Caco-2 (cell line): ENCODE data around the gene ANKRD53. TPM values are rescaled to one million over a fixed set of nuclear protein-coding genes. Genes with fewer than 3 reads are reported as not detected.

Experiments
- BruUV-seq: library from RNA; stranded (reverse); fragments of 400-500 nt; replicated peaks from 2 replicates; lab custom pipeline; 2021; lab: Mats Ljungman, UMichigan
- CTCF ChIA-PET: fragments of 300-600 bp; sonication (Branson Sonifier 250); formaldehyde crosslinking; loops from one replicate; lab custom pipeline; 2022; ENCODE audit warnings: antibody characterized with exemption; lab: Charles Lee
- POLR2A ChIA-PET: fragments of 300-600 bp; sonication (Branson Sonifier 250); formaldehyde crosslinking; loops from one replicate; lab custom pipeline; 2022; ENCODE audit warnings: antibody characterized with exemption; lab: Charles Lee
- DNase-seq, 2 experiments: peaks; one replicate each; pipeline versions ENCODE4 v3.0.0 to v3.0.0-alpha.2; 2020 to 2022
- H3K27me3 ChIP-seq: replicated peaks from 2 replicates; pipeline ENCODE4 v1.6.0; 2011; ENCODE audit warnings: low read length; ENCODE audit not compliant: control insufficient read depth, insufficient read depth
- H3K36me3 ChIP-seq: 2 replicates; pipeline ENCODE4 v1.5.1; 2011; ENCODE audit warnings: low read length; ENCODE audit not compliant: control insufficient read depth, insufficient read depth
- H3K4me1 ChIP-seq: fragments of 250-450 bp; sonication (Bioruptor Pico); 2 replicates; pipeline ENCODE4 v1.5.1; 2020; ENCODE audit warnings: mild to moderate bottlenecking
- H3K4me3 ChIP-seq: 2 replicates; pipeline ENCODE4 v1.5.1; 2011; ENCODE audit warnings: low read depth, mild to moderate bottlenecking, control low read depth, low read length
- H3K9me3 ChIP-seq: fragments of 250-450 bp; sonication (Bioruptor Pico); 2 replicates; pipeline ENCODE4 v1.5.1; 2020; ENCODE audit warnings: mild to moderate bottlenecking, moderate library complexity
- H3K27ac Mint-ChIP-seq: one replicate; pipeline ENCODE4 v1.8.0; 2022; ENCODE audit warnings: mixed read lengths; ENCODE audit not compliant: unreplicated experiment
- H3K27me3 Mint-ChIP-seq: one replicate; pipeline ENCODE4 v1.8.0; 2022; ENCODE audit warnings: mixed read lengths; ENCODE audit not compliant: insufficient read depth, unreplicated experiment
- H3K36me3 Mint-ChIP-seq: one replicate; pipeline ENCODE4 v1.8.0; 2022; ENCODE audit warnings: mild to moderate bottlenecking, mixed read lengths; ENCODE audit not compliant: insufficient read depth, unreplicated experiment
- H3K4me1 Mint-ChIP-seq: one replicate; pipeline ENCODE4 v1.8.0; 2022; ENCODE audit warnings: low read depth, mixed read lengths; ENCODE audit not compliant: unreplicated experiment
- H3K4me3 Mint-ChIP-seq: one replicate; pipeline ENCODE4 v1.8.0; 2022; ENCODE audit warnings: mild to moderate bottlenecking, moderate library complexity, mixed read lengths; ENCODE audit not compliant: unreplicated experiment
- H3K9me3 Mint-ChIP-seq: one replicate; pipeline ENCODE4 v1.8.0; 2022; ENCODE audit warnings: mixed read lengths; ENCODE audit not compliant: unreplicated experiment
- intact Hi-C: fragments of 100-400 bp; cut with micrococcal nuclease; formaldehyde crosslinking; loops from one replicate; pipeline ENCODE4 v1.10.0; 2022; ENCODE audit not compliant: unreplicated experiment
- total RNA-seq: library from RNA; stranded (reverse); gene quantifications from 2 replicates; pipeline ENCODE4 v1.2.3, GENCODE V29; 2022
- TF ChIP-seq, protein P1 (sequence below), 2 experiments: fragments of 200-600 bp in 1 of 2; IDR thresholded peaks; 1 replicate in 1 of 2; 2 replicates in 1 of 2; pipeline versions ENCODE4 v1.5.1 to v1.8.0; 2011 to 2022; ENCODE audit warnings: antibody characterized with exemption in 1 of 2, control low read depth in 1 of 2, inconsistent platforms in 1 of 2, low read depth in 1 of 2, low read length in 1 of 2, mild to moderate bottlenecking in 1 of 2, moderate library complexity in 1 of 2; ENCODE audit not compliant: insufficient read depth in 1 of 2, severe bottlenecking in 1 of 2, unreplicated experiment in 1 of 2

Gene ANKRD53
- total RNA-seq, 1 experiment from 2014 or later = 0.16 TPM

GRCh38 chr2:70961648-70961994 is 16.8 kb upstream of the ANKRD53 start:
- Mint-ChIP-seq H3K36me3 (peaks cover 4% of the 10 kb centered on the region), H3K9me3 (no peaks in the 10 kb centered on the region), H3K27me3 (no peaks in the 10 kb centered on the region), H3K4me1 (no peaks in the 10 kb centered on the region), H3K4me3 (no peak overlapping the region), H3K27ac (no peak overlapping the region)
- Histone ChIP-seq H3K36me3 (no peaks in the 10 kb centered on the region), H3K4me1 (no peaks in the 10 kb centered on the region), H3K4me3 (no peak overlapping the region), H3K27me3 (no peaks in the 10 kb centered on the region; the same call in 1 of the 2 replicates), H3K9me3 (no peaks in the 10 kb centered on the region)
- ChIA-PET CTCF (interaction anchor here (0.7 kb wide), 1 partner anchor 97 kb away, joined by 3 read pairs; no protein-coding TSS in a partner anchor), POLR2A (no interaction called here)
- TF ChIP-seq, protein P1, sequence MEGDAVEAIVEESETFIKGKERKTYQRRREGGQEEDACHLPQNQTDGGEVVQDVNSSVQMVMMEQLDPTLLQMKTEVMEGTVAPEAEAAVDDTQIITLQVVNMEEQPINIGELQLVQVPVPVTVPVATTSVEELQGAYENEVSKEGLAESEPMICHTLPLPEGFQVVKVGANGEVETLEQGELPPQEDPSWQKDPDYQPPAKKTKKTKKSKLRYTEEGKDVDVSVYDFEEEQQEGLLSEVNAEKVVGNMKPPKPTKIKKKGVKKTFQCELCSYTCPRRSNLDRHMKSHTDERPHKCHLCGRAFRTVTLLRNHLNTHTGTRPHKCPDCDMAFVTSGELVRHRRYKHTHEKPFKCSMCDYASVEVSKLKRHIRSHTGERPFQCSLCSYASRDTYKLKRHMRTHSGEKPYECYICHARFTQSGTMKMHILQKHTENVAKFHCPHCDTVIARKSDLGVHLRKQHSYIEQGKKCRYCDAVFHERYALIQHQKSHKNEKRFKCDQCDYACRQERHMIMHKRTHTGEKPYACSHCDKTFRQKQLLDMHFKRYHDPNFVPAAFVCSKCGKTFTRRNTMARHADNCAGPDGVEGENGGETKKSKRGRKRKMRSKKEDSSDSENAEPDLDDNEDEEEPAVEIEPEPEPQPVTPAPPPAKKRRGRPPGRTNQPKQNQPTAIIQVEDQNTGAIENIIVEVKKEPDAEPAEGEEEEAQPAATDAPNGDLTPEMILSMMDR (IDR thresholded peaks at IDR 0.05; ENCODE audit: insufficient read depth in 1 of 2, low read depth in 1 of 2, low read length in 1 of 2, severe bottlenecking in 1 of 2, unreplicated experiment in 1 of 2) = no peak
- DNase-seq = no peak
- no TSS peak for BruUV-seq
- intact Hi-C loops = no loop called here

DNA sequence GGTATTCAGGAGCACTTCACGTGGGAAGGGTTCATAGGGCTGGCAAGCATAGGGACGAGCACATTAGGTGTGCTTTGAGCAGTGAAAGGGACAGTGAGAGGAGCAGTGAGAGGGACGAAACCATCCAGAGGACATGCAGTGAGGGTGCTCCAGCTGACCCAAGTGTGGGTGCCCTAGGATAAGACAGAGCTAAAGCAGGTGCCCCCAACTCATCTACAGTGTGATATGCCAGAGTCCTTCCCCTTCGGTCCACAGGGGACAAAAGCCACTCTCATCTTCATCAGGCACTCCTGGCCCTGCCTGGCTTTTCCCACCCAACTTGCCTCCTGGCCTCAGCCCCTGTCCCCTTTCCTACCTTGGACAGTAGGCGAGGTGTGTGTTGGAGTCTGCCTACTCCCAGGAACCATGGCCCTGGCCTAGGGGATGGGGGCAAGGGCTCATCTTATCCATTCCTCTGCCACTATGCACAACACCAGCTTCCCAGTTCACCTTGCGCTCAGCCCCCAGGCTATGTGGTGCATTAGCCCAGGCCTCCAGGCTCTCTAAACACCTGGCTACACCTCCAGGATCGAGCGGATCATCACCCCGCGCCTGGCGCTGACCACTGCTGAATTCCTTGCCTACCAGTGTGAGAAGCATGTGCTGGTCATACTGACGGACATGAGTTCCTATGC is 16.1 kb upstream of the ANKRD53 start:
- ChIA-PET POLR2A (no interaction called here), CTCF (interaction anchor here (0.8 kb wide), 1 partner anchor 14 kb away, joined by 3 read pairs; no protein-coding TSS in a partner anchor)
- DNase-seq = no peak
- Mint-ChIP-seq H3K4me1 (no peaks in the 10 kb centered on the region), H3K36me3 (peaks cover 4% of the 10 kb centered on the region), H3K9me3 (no peaks in the 10 kb centered on the region), H3K27me3 (no peaks in the 10 kb centered on the region), H3K27ac (no peak overlapping the region), H3K4me3 (no peak overlapping the region)
- no peaks in the 10 kb centered on the region for H3K4me1 ChIP-seq
- H3K4me3 ChIP-seq = no peak overlapping the region
- no peaks in the 10 kb centered on the region for H3K36me3 ChIP-seq
- H3K27me3 ChIP-seq = no peaks in the 10 kb centered on the region; the same call in 1 of the 2 replicates
- BruUV-seq = no TSS peak
- intact Hi-C loops = no loop called here
- no peaks in the 10 kb centered on the region for H3K9me3 ChIP-seq
- TF ChIP-seq, protein P1 (IDR thresholded peaks at IDR 0.05; ENCODE audit: insufficient read depth in 1 of 2, low read depth in 1 of 2, low read length in 1 of 2, severe bottlenecking in 1 of 2, unreplicated experiment in 1 of 2) = no peak

DNA sequence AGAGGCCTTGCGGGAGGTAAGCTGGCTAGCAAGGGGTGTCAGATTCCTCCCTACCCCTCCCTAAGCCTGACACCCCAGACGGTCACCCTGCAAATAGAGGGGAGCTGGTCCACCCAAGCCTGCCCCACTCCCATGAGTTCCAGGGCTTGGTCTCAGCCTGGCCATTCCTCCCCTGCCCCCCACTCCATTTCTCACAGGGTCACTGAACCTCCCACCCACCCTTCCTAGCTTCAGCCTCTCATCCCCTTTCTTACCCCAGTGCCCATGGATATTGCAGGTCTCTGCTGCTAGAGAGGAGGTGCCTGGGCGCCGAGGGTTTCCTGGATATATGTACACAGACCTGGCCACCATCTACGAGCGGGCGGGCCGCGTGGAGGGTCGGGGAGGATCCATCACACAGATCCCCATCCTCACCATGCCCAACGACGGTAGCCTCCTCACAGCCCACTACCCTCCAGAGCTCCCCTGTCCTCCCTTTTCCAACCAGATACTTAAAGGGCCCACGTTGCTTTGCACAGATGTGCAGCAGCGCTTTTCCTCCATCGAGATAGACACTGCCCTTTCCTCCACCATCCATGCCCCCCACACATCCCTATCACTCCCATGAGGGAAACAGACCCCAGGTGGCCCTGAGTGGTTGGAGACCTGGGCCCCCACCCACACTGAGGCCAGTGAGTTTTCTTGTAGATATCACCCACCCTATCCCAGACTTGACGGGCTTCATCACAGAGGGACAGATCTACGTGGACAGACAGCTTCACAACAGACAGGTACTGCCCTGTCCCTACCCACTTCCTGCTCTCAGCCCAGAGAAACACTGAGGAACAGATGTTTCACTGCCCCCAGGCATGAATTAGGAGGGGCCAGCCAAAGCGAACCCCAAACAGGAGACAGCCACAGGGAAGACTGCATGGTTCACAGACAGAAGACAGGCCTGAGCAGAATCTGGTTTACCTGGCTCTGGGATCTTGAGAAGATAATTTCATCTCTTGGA is 15.2 kb upstream of the ANKRD53 start:
- intact Hi-C loops = no loop called here
- TF ChIP-seq, protein P1 (IDR thresholded peaks at IDR 0.05; ENCODE audit: insufficient read depth in 1 of 2, low read depth in 1 of 2, low read length in 1 of 2, severe bottlenecking in 1 of 2, unreplicated experiment in 1 of 2) = no peak
- H3K9me3 ChIP-seq = no peaks in the 10 kb centered on the region
- no peak for DNase-seq
- Mint-ChIP-seq H3K36me3 (peaks cover 4% of the 10 kb centered on the region), H3K27me3 (no peaks in the 10 kb centered on the region), H3K4me3 (no peak overlapping the region), H3K9me3 (no peaks in the 10 kb centered on the region), H3K27ac (no peak overlapping the region), H3K4me1 (no peaks in the 10 kb centered on the region)
- BruUV-seq = no TSS peak
- CTCF ChIA-PET = interaction anchor here (0.8 to 1.2 kb wide), 2 partner anchors 14 to 15 kb away, joined by 3 to 4 read pairs; no protein-coding TSS in a partner anchor
- no peaks in the 10 kb centered on the region; the same call in 1 of the 2 replicates for H3K27me3 ChIP-seq
- no peaks in the 10 kb centered on the region for H3K4me1 ChIP-seq
- POLR2A ChIA-PET = no interaction called here
- no peak overlapping the region for H3K4me3 ChIP-seq
- no peaks in the 10 kb centered on the region for H3K36me3 ChIP-seq
